OCI-LY1 (cell line): Measurements from ENCODE around the gene LRP10.

Experiments used
- CTCF ChIP-seq: fragments of 200-600 bp; sonication (generic), shearing (Covaris generic); IDR thresholded peaks from 2 replicates; pipeline ENCODE4 v1.5.1; 2017; ENCODE audit warnings: mild to moderate bottlenecking, antibody characterized with exemption, low read length, moderate library complexity, mixed read lengths
- EZH2 ChIP-seq: fragments of 200-600 bp; sonication (generic), shearing (Covaris generic); IDR thresholded peaks from 2 replicates; pipeline ENCODE4 v1.8.0; 2017; ENCODE audit warnings: borderline replicate concordance, mixed run types, mild to moderate bottlenecking, antibody characterized with exemption, low read length, moderate library complexity, mixed read lengths

GRCh38 chr14:22824711-22825359 lies 46.7 kb upstream of the LRP10 start:
- TF ChIP-seq CTCF (no peak), EZH2 (no peak)
